Thoracic aorta (tissue), 2 donors: Measurements from ENCODE around the gene TRIM50. TPM values are rescaled to one million over a fixed set of nuclear protein-coding genes. Genes with fewer than 3 reads are reported as not detected.

Source experiments
- ATAC-seq: fragments of 150-250 bp; one replicate; pipeline ENCODE4 v1.8.0; 2017; ENCODE audit warnings: low read depth; ENCODE audit not compliant: insufficient number of reproducible peaks, low FRiP score
- DNase-seq: peaks from one replicate; pipeline ENCODE4 v3.0.0-alpha.2; 2020; ENCODE audit warnings: low spot score
- H3K27ac ChIP-seq, 2 donors: fragments of 200-600 bp; sonication (generic); 1 replicate in 1 of 2; 2 replicates in 1 of 2; pipeline ENCODE4 v1.5.1; 2016; ENCODE audit warnings: mild to moderate bottlenecking in 2 of 2, moderate library complexity in 2 of 2
- H3K27me3 ChIP-seq: fragments of 200-600 bp; sonication (generic); replicated peaks from 2 replicates; pipeline ENCODE4 v1.6.0; 2016; ENCODE audit warnings: mild to moderate bottlenecking; ENCODE audit not compliant: insufficient read depth
- H3K36me3 ChIP-seq: fragments of 200-600 bp; sonication (generic); one replicate; pipeline ENCODE4 v1.5.1; 2016
- H3K4me1 ChIP-seq, 2 donors: fragments of 200-600 bp; sonication (generic); 1 replicate in 1 of 2; 2 replicates in 1 of 2; pipeline versions ENCODE4 v1.5.1 to v1.6.0; 2016; ENCODE audit warnings: low read depth in 2 of 2, mild to moderate bottlenecking in 1 of 2; ENCODE audit not compliant: control insufficient read depth in 1 of 2
- H3K4me3 ChIP-seq: fragments of 200-600 bp; sonication (generic); 2 replicates; pipeline ENCODE4 v1.5.1; 2016; ENCODE audit warnings: mild to moderate bottlenecking
- H3K9me3 ChIP-seq: fragments of 200-600 bp; sonication (generic); 2 replicates; pipeline ENCODE4 v1.5.1; 2016
- total RNA-seq, 2 donors: library from RNA; depleted of rRNA; stranded (reverse); fragments of >200 nt; gene quantifications; one replicate each; pipeline versions ENCODE4 v1.1.0 to v1.2.3, GENCODE V29; 2016
- TF ChIP-seq, protein P1 (sequence below): fragments of 200-600 bp; sonication (generic); IDR thresholded peaks from one replicate; pipeline ENCODE4 v1.5.1; 2019; ENCODE audit warnings: antibody characterized with exemption

TRIM50 gene
- total RNA-seq, 2 donors from 2014 or later, result 1.5 TPM; not detected in 1

- H3K4me3 ChIP-seq, result no peak overlapping the region
- ATAC-seq (no peak), DNase-seq (no peak)
- no peak overlapping the region for H3K27ac ChIP-seq
- TF ChIP-seq, protein P1, sequence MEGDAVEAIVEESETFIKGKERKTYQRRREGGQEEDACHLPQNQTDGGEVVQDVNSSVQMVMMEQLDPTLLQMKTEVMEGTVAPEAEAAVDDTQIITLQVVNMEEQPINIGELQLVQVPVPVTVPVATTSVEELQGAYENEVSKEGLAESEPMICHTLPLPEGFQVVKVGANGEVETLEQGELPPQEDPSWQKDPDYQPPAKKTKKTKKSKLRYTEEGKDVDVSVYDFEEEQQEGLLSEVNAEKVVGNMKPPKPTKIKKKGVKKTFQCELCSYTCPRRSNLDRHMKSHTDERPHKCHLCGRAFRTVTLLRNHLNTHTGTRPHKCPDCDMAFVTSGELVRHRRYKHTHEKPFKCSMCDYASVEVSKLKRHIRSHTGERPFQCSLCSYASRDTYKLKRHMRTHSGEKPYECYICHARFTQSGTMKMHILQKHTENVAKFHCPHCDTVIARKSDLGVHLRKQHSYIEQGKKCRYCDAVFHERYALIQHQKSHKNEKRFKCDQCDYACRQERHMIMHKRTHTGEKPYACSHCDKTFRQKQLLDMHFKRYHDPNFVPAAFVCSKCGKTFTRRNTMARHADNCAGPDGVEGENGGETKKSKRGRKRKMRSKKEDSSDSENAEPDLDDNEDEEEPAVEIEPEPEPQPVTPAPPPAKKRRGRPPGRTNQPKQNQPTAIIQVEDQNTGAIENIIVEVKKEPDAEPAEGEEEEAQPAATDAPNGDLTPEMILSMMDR, result no peak
- H3K9me3 ChIP-seq, result no peaks in the 10 kb centered on the region
- H3K4me1 ChIP-seq, result peaks cover 9 to 13% of the 10 kb centered on the region in 2 donors
- H3K27me3 ChIP-seq, result no peaks in the 10 kb centered on the region
- H3K36me3 ChIP-seq, result no peaks in the 10 kb centered on the region
Observed at GRCh38 chr7:73354196-73354595, 26.3 kb upstream of the TRIM50 start.

- no peak overlapping the region for H3K27ac ChIP-seq
- no peak overlapping the region for H3K4me3 ChIP-seq
- H3K9me3 ChIP-seq, result no peaks in the 10 kb centered on the region
- peaks cover 5 to 8% of the 10 kb centered on the region in 2 donors for H3K4me1 ChIP-seq
- ATAC-seq (no peak), DNase-seq (no peak)
- no peaks in the 10 kb centered on the region for H3K27me3 ChIP-seq
- no peaks in the 10 kb centered on the region for H3K36me3 ChIP-seq
- TF ChIP-seq, protein P1, result no peak
Observed at GRCh38 chr7:73353243-73353642, 25.4 kb upstream of the TRIM50 start.

DNA sequence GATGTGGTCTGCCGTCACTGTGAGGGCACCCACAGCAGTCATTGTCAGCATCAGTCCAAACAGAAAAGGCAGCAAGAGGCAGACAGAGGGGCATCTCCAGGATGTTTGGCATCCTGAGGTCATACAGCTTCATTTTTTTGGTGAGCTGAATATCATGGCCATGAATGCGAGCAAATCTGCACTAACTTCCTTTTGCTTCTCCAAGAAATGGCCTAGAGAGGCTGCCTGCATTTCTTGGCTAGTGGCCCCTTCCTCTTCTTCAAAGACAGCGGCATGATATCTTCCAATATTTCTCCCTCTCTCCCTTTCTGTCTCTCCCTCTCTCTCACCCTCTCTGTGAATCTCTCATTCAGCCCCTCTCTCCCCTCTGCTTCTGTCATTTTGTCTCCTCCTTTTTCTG, 24.9 kb upstream of the TRIM50 start:
- Histone ChIP-seq H3K27me3 (no peaks in the 10 kb centered on the region), H3K4me3 (no peak overlapping the region), H3K9me3 (no peaks in the 10 kb centered on the region), H3K36me3 (no peaks in the 10 kb centered on the region), H3K27ac (no peak overlapping the region), H3K4me1 (peaks cover 4 to 5% of the 10 kb centered on the region in 2 donors)
- DNase-seq (no peak), ATAC-seq (no peak)
- TF ChIP-seq, protein P1, result no peak

- H3K9me3 ChIP-seq, result no peaks in the 10 kb centered on the region
- H3K27ac ChIP-seq, result no peak overlapping the region
- H3K4me3 ChIP-seq, result no peak overlapping the region
- DNase-seq, result no peak
- TF ChIP-seq, protein P1, result no peak
- ATAC-seq, result no peak
- no peaks in the 10 kb centered on the region for H3K36me3 ChIP-seq
- no peaks in the 10 kb centered on the region for H3K4me1 ChIP-seq
- H3K27me3 ChIP-seq, result no peaks in the 10 kb centered on the region
Observed at GRCh38 chr7:73351447-73352167, 23.7 kb upstream of the TRIM50 start.

DNA sequence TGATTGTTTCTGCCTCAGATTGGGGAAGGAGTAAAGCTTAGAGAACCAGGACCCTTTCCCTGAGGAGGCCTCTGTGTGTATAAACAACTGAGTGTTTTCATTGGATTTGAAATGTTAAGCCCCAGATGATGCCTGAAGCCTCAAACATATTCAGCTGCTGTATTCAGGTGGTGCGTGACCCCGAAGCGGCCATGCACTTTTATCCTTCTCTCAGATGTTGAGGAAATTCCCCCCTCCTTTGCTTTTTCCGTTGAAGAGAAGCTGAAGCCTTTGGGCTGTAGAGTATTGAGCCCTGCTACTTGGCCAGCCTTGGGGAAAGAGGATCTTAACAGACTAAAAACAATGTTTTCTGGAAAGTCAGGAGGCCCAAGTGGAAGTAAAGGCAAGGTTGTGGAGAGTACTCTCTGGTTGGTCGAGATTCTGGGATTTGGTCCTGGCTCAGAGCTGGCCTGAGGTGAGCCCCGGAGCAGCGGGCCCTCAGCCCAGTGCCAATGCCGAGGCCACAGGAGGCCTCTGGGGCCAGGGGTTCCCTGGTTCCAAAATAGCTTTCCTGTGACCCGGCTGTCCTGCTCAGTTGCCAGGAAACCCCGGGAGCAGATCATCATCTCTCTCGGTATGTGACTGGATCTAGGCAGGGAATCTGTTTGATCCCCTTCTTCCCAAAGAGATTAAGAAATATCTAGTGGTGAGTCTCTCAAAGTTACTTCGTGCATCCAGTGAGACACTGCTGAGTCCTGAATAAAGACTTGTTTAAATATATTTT, 22.6 kb upstream of the TRIM50 start:
- TF ChIP-seq, protein P1, result no peak
- Histone ChIP-seq H3K36me3 (no peaks in the 10 kb centered on the region), H3K9me3 (no peaks in the 10 kb centered on the region), H3K4me1 (no peaks in the 10 kb centered on the region), H3K27me3 (no peaks in the 10 kb centered on the region), H3K4me3 (no peak overlapping the region), H3K27ac (no peak overlapping the region)
- no peak for ATAC-seq
- DNase-seq, result no peak
